Measurements from ENCODE around the gene NUDT1. TPM values are rescaled to one million over a fixed set of nuclear protein-coding genes. Genes with fewer than 3 reads are reported as not detected.
"Not testable (repeated sequence)": the region's sequence is repeated elsewhere in the genome, so short reads cannot be mapped to it uniquely, and the experiment has no call there.

The NUDT1 gene
- total RNA-seq, 1 donor from 2014 or later, result 21.0 TPM

- Histone ChIP-seq H3K36me3 (ENCODE audit: control insufficient read depth, insufficient read depth, low read length) (peaks cover 2% of the 10 kb centered on the region), H3K4me3 (ENCODE audit: low read depth, low read length) (no peak overlapping the region), H3K27me3 (ENCODE audit: control insufficient read depth, insufficient read depth, low read length) (no peaks in the 10 kb centered on the region)
- TF ChIP-seq CTCF (IDR thresholded peaks at IDR 0.05; ENCODE audit: insufficient read depth, low read length, poor library complexity, severe bottlenecking), result no peak
- no peak for DNase-seq (ENCODE audit: low read depth)
Observed at GRCh38 chr7:2264158-2264557, 22.1 kb downstream of the NUDT1 start.

GRCh38 chr7:2266911-2267310 is 24.9 kb downstream of the NUDT1 start:
- Histone ChIP-seq H3K4me3 (ENCODE audit: low read depth, low read length) (no peak overlapping the region), H3K27me3 (ENCODE audit: control insufficient read depth, insufficient read depth, low read length) (no peaks in the 10 kb centered on the region), H3K36me3 (ENCODE audit: control insufficient read depth, insufficient read depth, low read length) (peaks cover 2% of the 10 kb centered on the region)
- no peak for TF ChIP-seq CTCF (IDR thresholded peaks at IDR 0.05; ENCODE audit: insufficient read depth, low read length, poor library complexity, severe bottlenecking)
- DNase-seq (ENCODE audit: low read depth), result no peak

- not testable (repeated sequence) for DNase-seq (ENCODE audit: low read depth); H3K27me3 ChIP-seq (ENCODE audit: control insufficient read depth, insufficient read depth, low read length); H3K4me3 ChIP-seq (ENCODE audit: low read depth, low read length); H3K36me3 ChIP-seq (ENCODE audit: control insufficient read depth, insufficient read depth, low read length)
Observed at GRCh38 chr7:2269089-2269990, 27.3 kb downstream of the NUDT1 start.

- TF ChIP-seq CTCF (IDR thresholded peaks at IDR 0.05; ENCODE audit: insufficient read depth, low read length, poor library complexity, severe bottlenecking), result no peak
Observed at GRCh38 chr7:2269991-2270460, 28.0 kb downstream of the NUDT1 start.

GRCh38 chr7:2270495-2270894 is 28.5 kb downstream of the NUDT1 start:
- TF ChIP-seq CTCF (IDR thresholded peaks at IDR 0.05; ENCODE audit: insufficient read depth, low read length, poor library complexity, severe bottlenecking), result no peak
- Histone ChIP-seq H3K4me3 (ENCODE audit: low read depth, low read length) (no peak overlapping the region), H3K36me3 (ENCODE audit: control insufficient read depth, insufficient read depth, low read length) (no peaks in the 10 kb centered on the region), H3K27me3 (ENCODE audit: control insufficient read depth, insufficient read depth, low read length) (no peaks in the 10 kb centered on the region)
- DNase-seq (ENCODE audit: low read depth), result no peak

More at GRCh38 chr7:2269991-2270460, 28.0 kb downstream of the NUDT1 start:
- no peaks in the 10 kb centered on the region for H3K27me3 ChIP-seq (ENCODE audit: control insufficient read depth, insufficient read depth, low read length)
- H3K4me3 ChIP-seq (ENCODE audit: low read depth, low read length), result no peak overlapping the region
- H3K36me3 ChIP-seq (ENCODE audit: control insufficient read depth, insufficient read depth, low read length), result no peaks in the 10 kb centered on the region
- no peak for DNase-seq (ENCODE audit: low read depth)

GRCh38 chr7:2271273-2272026 is 29.4 kb downstream of the NUDT1 start:
- no peak for DNase-seq (ENCODE audit: low read depth)
- Histone ChIP-seq H3K27me3 (ENCODE audit: control insufficient read depth, insufficient read depth, low read length) (no peaks in the 10 kb centered on the region), H3K4me3 (ENCODE audit: low read depth, low read length) (no peak overlapping the region), H3K36me3 (ENCODE audit: control insufficient read depth, insufficient read depth, low read length) (no peaks in the 10 kb centered on the region)
- TF ChIP-seq CTCF (IDR thresholded peaks at IDR 0.05; ENCODE audit: insufficient read depth, low read length, poor library complexity, severe bottlenecking), result no peak
